HFF-Myc (cell line): Measurements from ENCODE around the gene COL18A1.
A peak's percentile ranks its signal among the peaks of the same experiment; 100 is the strongest.

Experiments
- DNase-seq: peaks from one replicate; pipeline ENCODE4 v3.0.0-alpha.2; 2011; ENCODE audit warnings: low read depth; ENCODE audit errors: extremely low read depth
- H3K4me3 ChIP-seq: replicated peaks from 2 replicates; pipeline ENCODE4 v1.5.1; 2011; ENCODE audit warnings: low read depth, mild to moderate bottlenecking, control low read depth, low read length
- CTCF ChIP-seq: IDR thresholded peaks from 2 replicates; pipeline ENCODE4 v1.5.1; 2012; ENCODE audit warnings: mild to moderate bottlenecking, low read depth, low read length, control low read depth; ENCODE audit errors: missing control alignments

The COL18A1 gene

GRCh38 chr21:45383111-45383614, 21.8 kb upstream of the COL18A1 start:
- DNase-seq: no peak
- TF ChIP-seq CTCF: no peak

GRCh38 chr21:45383615-45384201, 21.3 kb upstream of the COL18A1 start:
- no peak for DNase-seq
- H3K4me3 ChIP-seq: no peak overlapping the region
- TF ChIP-seq CTCF: no peak

More at GRCh38 chr21:45383111-45383614, 21.8 kb upstream of the COL18A1 start:
- no peak overlapping the region for H3K4me3 ChIP-seq

- no peak overlapping the region for H3K4me3 ChIP-seq
- no peak for DNase-seq
- TF ChIP-seq CTCF: no peak
Observed at GRCh38 chr21:45384656-45385548, 20.1 kb upstream of the COL18A1 start.

GRCh38 chr21:45385549-45386050, 19.4 kb upstream of the COL18A1 start:
- no peak overlapping the region for H3K4me3 ChIP-seq
- no peak for DNase-seq
- no peak for TF ChIP-seq CTCF

GRCh38 chr21:45386336-45386727, 18.6 kb upstream of the COL18A1 start:
- no peak overlapping the region for H3K4me3 ChIP-seq
- TF ChIP-seq CTCF: no peak
- no peak for DNase-seq

- peak; percentile 95 for DNase-seq
- TF ChIP-seq CTCF: peak; percentile 36
- H3K4me3 ChIP-seq: 0 out of 2 replicates have a peak overlapping the region, but pooled peaks have one; percentile 6
Observed at GRCh38 chr21:45386728-45387371, 18.1 kb upstream of the COL18A1 start.
